ENCODE data around the gene SCFD2. TPM values are rescaled to one million over a fixed set of nuclear protein-coding genes. Genes with fewer than 3 reads are reported as not detected.
"Not testable (repeated sequence)": the region's sequence is repeated elsewhere in the genome, so short reads cannot be mapped to it uniquely, and the experiment has no call there.

The SCFD2 gene
- polyA plus RNA-seq, 3 donors: 5.4 to 9.4 (median 6.7) TPM

DNA sequence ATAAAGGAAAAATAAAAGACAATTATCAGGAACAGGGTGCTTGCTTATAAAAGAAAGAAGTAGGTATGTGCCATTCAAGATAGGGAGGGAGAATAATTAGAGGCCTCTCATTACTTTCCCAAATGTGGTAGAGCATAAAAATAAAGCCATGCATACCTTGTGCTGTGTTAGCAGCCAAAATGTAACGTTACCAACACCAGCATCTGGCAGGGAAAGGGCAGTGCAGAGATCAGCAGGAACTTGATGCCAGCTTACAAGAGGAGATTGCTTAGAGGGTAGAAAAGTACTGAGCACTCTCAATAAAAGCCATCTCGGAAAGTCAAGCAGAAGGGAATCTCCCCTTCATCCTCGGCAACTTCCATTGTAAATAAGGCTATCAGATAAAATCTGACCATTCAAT is 308.2 kb downstream of the SCFD2 start:
- Histone ChIP-seq H3K36me3 (replicated peaks in 1 of 2; ENCODE audit: control insufficient read depth in 1 of 2, insufficient read depth in 2 of 2, low read length in 2 of 2) (no peaks in the 10 kb centered on the region), H3K4me2 (replicated peaks; ENCODE audit: extremely low read depth, low read length, poor library complexity, severe bottlenecking) (no peak overlapping the region), H4K20me1 (ENCODE audit: insufficient read depth, low read length) (no peaks in the 10 kb centered on the region), H3K9ac (ENCODE audit: insufficient read depth, low read length, poor library complexity, severe bottlenecking) (no peak overlapping the region), H3K27ac (ENCODE audit: low read depth in 1 of 2, low read length in 2 of 2) (no peak overlapping the region), H3K79me2 (ENCODE audit: insufficient read depth, low read length) (no peaks in the 10 kb centered on the region), H2AFZ (ENCODE audit: insufficient read depth, low read depth, low read length, poor library complexity, severe bottlenecking) (no peak overlapping the region), H3K9me3 (replicated peaks in 1 of 2; ENCODE audit: control insufficient read depth in 1 of 2, insufficient read depth in 1 of 2, low read length in 2 of 2) (no peaks in the 10 kb centered on the region), H3K4me1 (ENCODE audit: control insufficient read depth in 1 of 2, insufficient read depth in 2 of 2, low read length in 2 of 2) (no peaks in the 10 kb centered on the region), H3K4me3 (replicated peaks in 1 of 3; ENCODE audit: low read depth in 2 of 3, low read length in 3 of 3) (no peak overlapping the region), H3K27me3 (ENCODE audit: control insufficient read depth in 2 of 2, insufficient read depth in 2 of 2, low read length in 2 of 2) (no peaks in the 10 kb centered on the region)
- no peak for DNase-seq
- Mint-ChIP-seq H3K4me3 (no peak overlapping the region), H3K36me3 (peaks cover 0 to 1% of the 10 kb centered on the region in 2 donors), H3K9me3 (peaks cover 0 to 5% (median 2%) of the 10 kb centered on the region in 7 donors), H3K27me3 (ENCODE audit: low read depth in 3 of 3) (no peaks in the 10 kb centered on the region), H3K27ac (no peak overlapping the region), H3K4me1 (peaks cover 2% of the 10 kb centered on the region)
- WGBS (ENCODE audit: insufficient coverage): no CpG with 5 or more reads among the region's 3 CpGs
- intact Hi-C loops (cut with micrococcal nuclease): no loop called here
- TF ChIP-seq, protein P1, sequence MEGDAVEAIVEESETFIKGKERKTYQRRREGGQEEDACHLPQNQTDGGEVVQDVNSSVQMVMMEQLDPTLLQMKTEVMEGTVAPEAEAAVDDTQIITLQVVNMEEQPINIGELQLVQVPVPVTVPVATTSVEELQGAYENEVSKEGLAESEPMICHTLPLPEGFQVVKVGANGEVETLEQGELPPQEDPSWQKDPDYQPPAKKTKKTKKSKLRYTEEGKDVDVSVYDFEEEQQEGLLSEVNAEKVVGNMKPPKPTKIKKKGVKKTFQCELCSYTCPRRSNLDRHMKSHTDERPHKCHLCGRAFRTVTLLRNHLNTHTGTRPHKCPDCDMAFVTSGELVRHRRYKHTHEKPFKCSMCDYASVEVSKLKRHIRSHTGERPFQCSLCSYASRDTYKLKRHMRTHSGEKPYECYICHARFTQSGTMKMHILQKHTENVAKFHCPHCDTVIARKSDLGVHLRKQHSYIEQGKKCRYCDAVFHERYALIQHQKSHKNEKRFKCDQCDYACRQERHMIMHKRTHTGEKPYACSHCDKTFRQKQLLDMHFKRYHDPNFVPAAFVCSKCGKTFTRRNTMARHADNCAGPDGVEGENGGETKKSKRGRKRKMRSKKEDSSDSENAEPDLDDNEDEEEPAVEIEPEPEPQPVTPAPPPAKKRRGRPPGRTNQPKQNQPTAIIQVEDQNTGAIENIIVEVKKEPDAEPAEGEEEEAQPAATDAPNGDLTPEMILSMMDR (IDR thresholded peaks at IDR 0.05): no peak

- intact Hi-C loops (cut with micrococcal nuclease); H3K27ac Mint-ChIP-seq: not testable (repeated sequence)
These were observed 308.8 kb downstream of the SCFD2 start for GRCh38 chr4:53057108-53057507.

More at GRCh38 chr4:53057108-53057507, 308.8 kb downstream of the SCFD2 start:
- H3K36me3 ChIP-seq (replicated peaks in 1 of 2; ENCODE audit: control insufficient read depth in 1 of 2, insufficient read depth in 2 of 2, low read length in 2 of 2); H3K9ac ChIP-seq (ENCODE audit: insufficient read depth, low read length, poor library complexity, severe bottlenecking); DNase-seq; H3K36me3 Mint-ChIP-seq; H3K9me3 Mint-ChIP-seq; H3K4me3 Mint-ChIP-seq; H2AFZ ChIP-seq (ENCODE audit: insufficient read depth, low read depth, low read length, poor library complexity, severe bottlenecking); H3K27me3 Mint-ChIP-seq (ENCODE audit: low read depth in 3 of 3); H3K4me1 Mint-ChIP-seq; H3K9me3 ChIP-seq (replicated peaks in 1 of 2; ENCODE audit: control insufficient read depth in 1 of 2, insufficient read depth in 1 of 2, low read length in 2 of 2); H3K4me2 ChIP-seq (replicated peaks; ENCODE audit: extremely low read depth, low read length, poor library complexity, severe bottlenecking); H4K20me1 ChIP-seq (ENCODE audit: insufficient read depth, low read length); H3K27me3 ChIP-seq (ENCODE audit: control insufficient read depth in 2 of 2, insufficient read depth in 2 of 2, low read length in 2 of 2); H3K27ac ChIP-seq (ENCODE audit: low read depth in 1 of 2, low read length in 2 of 2); H3K4me3 ChIP-seq (replicated peaks in 1 of 3; ENCODE audit: low read depth in 2 of 3, low read length in 3 of 3); H3K4me1 ChIP-seq (ENCODE audit: control insufficient read depth in 1 of 2, insufficient read depth in 2 of 2, low read length in 2 of 2); H3K79me2 ChIP-seq (ENCODE audit: insufficient read depth, low read length): not testable (repeated sequence)
- WGBS (ENCODE audit: insufficient coverage): no CpG with 5 or more reads among the region's 2 CpGs
